PFSK-1 (cell line): Measurements from ENCODE around the gene FBH1.

Experiments used
- FOXP2 ChIP-seq: optimal IDR thresholded peaks from 2 replicates; pipeline ENCODE3; 2011; ENCODE audit warnings: borderline replicate concordance, control low read depth, inconsistent platforms; ENCODE audit not compliant: insufficient read depth; ENCODE audit errors: extremely low read length, extremely low read depth
- POLR2AphosphoS5 ChIP-seq: IDR thresholded peaks from 2 replicates; pipeline ENCODE4 v1.6.1; 2012; ENCODE audit warnings: low read depth, mild to moderate bottlenecking, control low read depth, low read length, moderate library complexity
- REST ChIP-seq, 2 experiments: IDR thresholded peaks; 2 replicates each; pipeline versions ENCODE4 v1.6.1 to v1.8.0; 2011 to 2012; ENCODE audit warnings: low read depth in 2 of 2, low read length in 2 of 2, control low read depth in 1 of 2, inconsistent platforms in 1 of 2, mild to moderate bottlenecking in 1 of 2, moderate library complexity in 1 of 2; ENCODE audit not compliant: insufficient read depth in 1 of 2
- SIN3A ChIP-seq: IDR thresholded peaks from 2 replicates; pipeline ENCODE4 v1.6.1; 2012; ENCODE audit warnings: mild to moderate bottlenecking, low read length, moderate library complexity, borderline replicate concordance; ENCODE audit not compliant: insufficient read depth
- TAF1 ChIP-seq: IDR thresholded peaks from 2 replicates; pipeline ENCODE4 v1.6.1; 2012; ENCODE audit warnings: low read length, control low read depth, borderline replicate concordance; ENCODE audit not compliant: insufficient read depth

Gene FBH1

GRCh38 chr10:5876181-5876768 lies 13.8 kb upstream of the FBH1 start:
- no peak for TF ChIP-seq FOXP2
- TF ChIP-seq POLR2AphosphoS5: no peak
- no peak for TF ChIP-seq SIN3A
- TF ChIP-seq TAF1: no peak
- no peak for TF ChIP-seq REST (IDR thresholded peaks at IDR 0.05; ENCODE audit: insufficient read depth in 1 of 2, low read depth in 2 of 2, low read length in 2 of 2)

- TF ChIP-seq FOXP2 (no peak), SIN3A (no peak), POLR2AphosphoS5 (no peak), TAF1 (no peak), REST (IDR thresholded peaks at IDR 0.05; ENCODE audit: insufficient read depth in 1 of 2, low read depth in 2 of 2, low read length in 2 of 2) (no peak)
Measured at GRCh38 chr10:5882961-5883360, 7.1 kb upstream of the FBH1 start.

- TF ChIP-seq TAF1: no peak
- TF ChIP-seq SIN3A: no peak
- no peak for TF ChIP-seq FOXP2
- no peak for TF ChIP-seq POLR2AphosphoS5
- TF ChIP-seq REST (IDR thresholded peaks at IDR 0.05; ENCODE audit: insufficient read depth in 1 of 2, low read depth in 2 of 2, low read length in 2 of 2): no peak
Measured at GRCh38 chr10:5885619-5886018, 4.4 kb upstream of the FBH1 start.

- TF ChIP-seq FOXP2 (no peak), POLR2AphosphoS5 (no peak), TAF1 (no peak), SIN3A (no peak), REST (IDR thresholded peaks at IDR 0.05; ENCODE audit: insufficient read depth in 1 of 2, low read depth in 2 of 2, low read length in 2 of 2) (no peak)
Measured at GRCh38 chr10:5887029-5887428, 3.0 kb upstream of the FBH1 start.

GRCh38 chr10:5887641-5888040 lies 2.4 kb upstream of the FBH1 start:
- TF ChIP-seq POLR2AphosphoS5: no peak

GRCh38 chr10:5888351-5888750 lies 1.7 kb upstream of the FBH1 start:
- TF ChIP-seq TAF1 (no peak), POLR2AphosphoS5 (no peak), SIN3A (no peak), REST (IDR thresholded peaks at IDR 0.05; ENCODE audit: insufficient read depth in 1 of 2, low read depth in 2 of 2, low read length in 2 of 2) (no peak), FOXP2 (no peak)
